Heart left ventricle (tissue), 13 donors: Measurements from ENCODE around the gene ELANE.

Source experiments
- POLR2A ChIP-seq, 2 donors: fragments of 450-650 bp; IDR thresholded peaks; one replicate each; pipeline ENCODE4 v1.6.1; 2017; ENCODE audit warnings: antibody characterized with exemption in 2 of 2, mild to moderate bottlenecking in 2 of 2, moderate library complexity in 2 of 2
- TF ChIP-seq, protein P1 (sequence below), 12 donors: fragments of 200-600 bp; sonication (generic) in 4 of 12; IDR thresholded peaks; one replicate each; pipeline versions ENCODE4 v1.5.0 to v1.8.0; 2018 to 2022; ENCODE audit warnings: antibody characterized with exemption in 12 of 12, mild to moderate bottlenecking in 5 of 12
- donor health status: ischemic (EF 13 %, LVEDD 7.1; RV severe dilation, severe dysfunction).
- donor health status: DM: no; HTN: yes; CAD: no.
- donor health status: DM: no; HTN: no; CAD: no.
- donor health status: ischemic (EF 25% LVEDD 6.9; RV normal size, moderate dysfunction).
- donor health status: ischemic (EF 25% LVEDD 5.7; RV mildly dilated, moderate dysfunction).
- donor health status: ischemic (EF 35%, LVEDD 5.7; RV mildly dilated, moderate dysfunction).
- donor health status: nonischemic (EF 11% LVEDD 7.7; RV severe dilation, severe dysfunction).
- donor health status: DM: yes; HTN: yes; CAD: no.
- donor health status: PGD.
- donor health status: ischemic (EF 29% LVEDD 5.4; RV normal size, mild dysfunction).
- donor health status: nonischemic (EF 23%, LVEDD 6.1; RV moderate dilation, normal function).

DNA sequence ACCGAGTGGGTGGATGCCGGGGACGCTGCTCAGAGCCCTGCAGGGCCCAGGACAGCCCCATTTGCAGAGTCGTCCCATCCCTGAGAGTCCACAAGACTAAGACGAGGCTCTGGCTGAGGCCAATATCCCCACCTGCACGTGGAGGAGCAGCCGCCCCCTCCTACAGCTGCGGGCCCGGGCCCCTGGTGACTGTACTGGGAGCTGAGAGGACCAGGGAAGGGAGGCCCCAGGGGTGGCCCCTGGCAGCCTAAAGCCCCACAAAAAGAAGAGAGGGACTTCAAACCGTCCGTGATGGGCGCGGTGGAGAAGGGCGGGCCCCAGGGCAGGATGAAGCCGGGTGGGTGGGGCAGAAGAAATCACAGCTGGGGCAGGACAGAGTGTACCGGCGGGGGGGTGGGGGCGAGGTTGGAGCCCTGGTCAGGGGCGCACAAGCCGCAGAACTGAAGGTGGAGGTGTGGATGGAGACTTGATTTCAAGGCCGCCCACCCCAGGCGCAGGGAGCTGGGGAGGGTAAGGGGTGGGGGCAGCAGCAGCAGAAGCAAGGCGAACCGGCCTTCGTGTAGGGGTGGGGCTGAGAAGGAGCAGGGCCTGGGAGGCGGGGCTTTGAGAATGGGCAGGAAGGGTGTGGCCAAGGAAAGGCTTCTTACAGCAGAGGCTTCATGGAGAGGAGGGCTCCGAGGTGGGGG lies 20.3 kb downstream of the ELANE start:
- TF ChIP-seq, protein P1, sequence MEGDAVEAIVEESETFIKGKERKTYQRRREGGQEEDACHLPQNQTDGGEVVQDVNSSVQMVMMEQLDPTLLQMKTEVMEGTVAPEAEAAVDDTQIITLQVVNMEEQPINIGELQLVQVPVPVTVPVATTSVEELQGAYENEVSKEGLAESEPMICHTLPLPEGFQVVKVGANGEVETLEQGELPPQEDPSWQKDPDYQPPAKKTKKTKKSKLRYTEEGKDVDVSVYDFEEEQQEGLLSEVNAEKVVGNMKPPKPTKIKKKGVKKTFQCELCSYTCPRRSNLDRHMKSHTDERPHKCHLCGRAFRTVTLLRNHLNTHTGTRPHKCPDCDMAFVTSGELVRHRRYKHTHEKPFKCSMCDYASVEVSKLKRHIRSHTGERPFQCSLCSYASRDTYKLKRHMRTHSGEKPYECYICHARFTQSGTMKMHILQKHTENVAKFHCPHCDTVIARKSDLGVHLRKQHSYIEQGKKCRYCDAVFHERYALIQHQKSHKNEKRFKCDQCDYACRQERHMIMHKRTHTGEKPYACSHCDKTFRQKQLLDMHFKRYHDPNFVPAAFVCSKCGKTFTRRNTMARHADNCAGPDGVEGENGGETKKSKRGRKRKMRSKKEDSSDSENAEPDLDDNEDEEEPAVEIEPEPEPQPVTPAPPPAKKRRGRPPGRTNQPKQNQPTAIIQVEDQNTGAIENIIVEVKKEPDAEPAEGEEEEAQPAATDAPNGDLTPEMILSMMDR (IDR thresholded peaks at IDR 0.05) = no peak
- TF ChIP-seq POLR2A (IDR thresholded peaks at IDR 0.05) = no peak
